NCI-H1436 (cell line): ENCODE results near the gene CDK12.

Source experiments
- DNase-seq: peaks from one replicate; lab custom pipeline; 2025; lab: John Stamatoyannopoulos, UW

The CDK12 gene

GRCh38 chr17:39581071-39581758 lies 119.9 kb downstream of the CDK12 start:
- no peak for DNase-seq

DNA sequence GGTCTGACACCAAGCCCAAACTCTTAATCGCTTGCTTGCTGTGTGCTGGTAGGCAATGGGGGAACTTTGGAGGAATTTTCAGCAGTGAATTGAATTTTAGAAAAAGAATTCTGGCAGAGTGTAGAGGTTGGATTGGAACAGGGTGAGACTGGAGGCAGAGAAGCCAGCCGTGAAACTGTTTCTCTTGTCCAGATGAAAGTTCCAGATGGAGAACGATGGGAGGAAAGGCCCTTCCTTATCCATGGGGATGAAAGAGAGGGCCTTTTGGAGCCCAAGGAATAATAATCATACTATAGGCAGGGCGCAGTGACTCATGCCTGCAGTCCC lies 120.4 kb downstream of the CDK12 start:
- no peak for DNase-seq

- DNase-seq, result no peak
Observed at GRCh38 chr17:39582658-39583057, 121.4 kb downstream of the CDK12 start.
